ENCODE data around the gene ZFYVE26. TPM values are rescaled to one million over a fixed set of nuclear protein-coding genes. Genes with fewer than 3 reads are reported as not detected.
A peak's percentile ranks its signal among the peaks of the same experiment; 100 is the strongest.
"Not testable (repeated sequence)": the region's sequence is repeated elsewhere in the genome, so short reads cannot be mapped to it uniquely, and the experiment has no call there.

Gene ZFYVE26
- polyA plus RNA-seq, 4 donors, result 13.3 to 18.9 (median 15.2) TPM

- no peak for DNase-seq (ENCODE audit: low read depth in 4 of 4, low spot score in 3 of 4)
These were observed 56.5 kb downstream of the ZFYVE26 start for GRCh38 chr14:67759916-67760315.

DNA sequence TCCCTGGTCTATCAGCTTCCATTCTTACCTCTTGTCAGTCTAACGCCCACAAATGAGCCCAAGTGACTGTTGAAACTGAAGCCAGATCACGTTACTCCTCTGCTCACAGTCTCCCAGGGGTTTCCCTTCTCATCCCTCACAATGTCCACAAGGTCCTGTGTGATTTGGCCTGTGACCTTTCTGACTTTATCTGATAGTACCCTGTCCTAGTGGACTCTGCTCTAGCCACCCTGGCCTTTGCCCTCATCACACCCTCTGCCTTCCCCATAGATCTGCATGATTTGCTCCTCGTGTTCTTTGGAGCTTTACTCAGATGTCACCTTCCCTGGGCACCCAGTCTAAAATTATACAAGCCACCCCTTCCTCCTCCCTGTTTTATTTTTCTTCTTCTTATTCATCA is 59.2 kb downstream of the ZFYVE26 start:
- DNase-seq (ENCODE audit: low read depth in 4 of 4, low spot score in 3 of 4), result no peak

- no peak for DNase-seq (ENCODE audit: low read depth in 4 of 4, low spot score in 3 of 4)
These were observed 59.9 kb downstream of the ZFYVE26 start for GRCh38 chr14:67756496-67756895.

DNA sequence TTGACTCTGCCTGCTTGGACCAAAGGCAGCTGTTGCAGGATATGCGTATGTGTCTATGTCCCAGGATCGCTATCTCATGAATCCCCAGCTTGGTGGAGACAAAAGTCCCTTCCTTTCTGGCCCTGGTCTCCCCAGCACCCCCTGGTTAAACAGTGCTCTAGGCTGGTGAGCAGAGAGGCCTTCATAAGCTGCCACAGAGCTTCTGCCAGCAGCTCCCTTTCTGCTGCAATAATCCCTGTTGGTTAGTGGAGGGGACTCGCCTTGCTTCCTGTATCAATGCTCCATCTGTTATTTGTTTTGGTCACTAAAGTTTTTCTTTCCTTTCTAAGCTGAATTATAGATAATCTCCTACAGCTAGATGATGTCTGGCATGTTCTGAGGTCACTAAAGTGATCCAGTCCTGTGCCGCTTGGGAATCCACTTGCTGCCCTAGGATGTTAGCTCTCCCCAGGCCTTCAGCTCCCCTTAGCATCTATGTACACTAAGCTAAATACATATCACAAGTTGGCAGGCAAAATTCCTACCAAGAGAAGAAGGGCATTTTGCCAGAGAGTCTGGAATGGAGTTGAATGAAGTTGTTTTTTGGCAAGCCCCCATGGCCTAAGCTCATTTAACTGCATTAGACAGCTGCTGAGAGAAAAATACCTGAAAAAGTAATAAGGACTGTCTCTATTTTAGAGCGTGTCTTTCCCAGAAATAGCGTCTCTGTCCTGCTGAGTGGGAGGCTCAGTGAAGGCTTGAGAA is 66.9 kb downstream of the ZFYVE26 start:
- no peak for DNase-seq (ENCODE audit: low read depth in 4 of 4, low spot score in 3 of 4)

- DNase-seq (ENCODE audit: low read depth in 4 of 4, low spot score in 3 of 4), result no peak
These were observed 68.1 kb downstream of the ZFYVE26 start for GRCh38 chr14:67748312-67748711.

GRCh38 chr14:67746927-67747326 is 69.5 kb downstream of the ZFYVE26 start:
- DNase-seq (ENCODE audit: low read depth in 4 of 4, low spot score in 3 of 4), result no peak

DNA sequence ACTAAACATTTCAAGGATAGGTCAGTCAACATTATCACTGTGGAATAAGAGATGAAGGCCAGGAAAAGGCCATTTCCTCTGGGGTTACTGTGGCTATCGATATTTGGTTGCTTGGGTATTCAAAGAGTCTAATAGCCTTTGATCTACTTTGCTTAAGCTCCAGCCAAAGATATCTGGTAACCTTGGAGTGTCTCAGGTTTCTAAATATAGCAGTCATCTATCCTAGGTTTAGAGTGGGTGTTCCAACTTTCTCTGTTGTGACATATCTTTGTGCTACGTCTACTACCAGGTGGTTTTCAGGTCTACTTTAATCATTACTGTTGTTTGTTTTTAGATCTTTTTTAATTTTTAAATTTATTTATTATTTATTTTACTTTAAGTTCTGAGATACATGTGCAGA is 72.3 kb downstream of the ZFYVE26 start:
- DNase-seq (ENCODE audit: low read depth in 4 of 4, low spot score in 3 of 4), result no peak

- DNase-seq (ENCODE audit: low read depth in 4 of 4, low spot score in 3 of 4), result no peak
These were observed 77.5 kb downstream of the ZFYVE26 start for GRCh38 chr14:67738740-67739504.

GRCh38 chr14:67736771-67737170 is 79.6 kb downstream of the ZFYVE26 start:
- DNase-seq (ENCODE audit: low read depth in 4 of 4, low spot score in 3 of 4), result no peak

DNA sequence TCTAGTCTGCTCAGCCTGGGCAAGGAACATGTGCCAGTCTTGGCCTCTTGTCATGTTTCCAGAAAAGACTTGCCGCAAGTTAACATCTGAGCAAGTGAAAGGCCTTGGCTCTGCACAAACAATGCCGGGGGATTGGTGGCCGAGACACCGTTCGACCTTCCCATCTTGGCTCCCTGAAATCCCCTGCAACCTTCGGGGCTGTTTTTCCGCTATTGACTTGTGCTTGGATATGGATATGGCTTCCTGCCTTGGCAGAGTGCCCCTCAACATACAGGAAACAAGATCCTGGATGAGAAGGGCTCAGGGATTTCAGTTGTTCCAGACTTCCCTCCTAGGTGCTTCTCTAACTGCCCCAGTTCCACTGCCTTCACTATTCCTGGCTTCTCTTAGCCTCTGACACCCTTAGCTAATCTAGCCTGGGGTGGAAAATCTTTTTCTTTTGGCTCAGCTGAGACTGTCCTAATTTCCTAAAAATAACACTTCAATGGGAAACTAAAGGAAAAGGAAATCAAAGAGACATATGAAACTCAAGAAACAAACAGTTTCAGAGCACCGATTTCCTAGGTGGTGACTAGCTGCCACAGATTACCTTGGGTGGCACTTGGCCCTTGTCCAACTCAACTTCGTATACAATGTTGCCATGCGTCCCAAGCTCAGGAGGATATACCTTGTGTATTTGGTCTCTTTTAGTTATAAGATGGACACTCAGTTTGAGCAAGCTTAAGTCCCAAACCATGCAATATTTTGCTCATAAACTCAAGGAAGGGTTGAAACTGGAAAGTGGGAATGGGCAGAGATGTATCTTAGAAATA is 80.8 kb downstream of the ZFYVE26 start:
- no peak for DNase-seq (ENCODE audit: low read depth in 4 of 4, low spot score in 3 of 4)

- no peak for DNase-seq (ENCODE audit: low read depth in 4 of 4, low spot score in 3 of 4)
These were observed 81.7 kb downstream of the ZFYVE26 start for GRCh38 chr14:67734675-67735074.

DNA sequence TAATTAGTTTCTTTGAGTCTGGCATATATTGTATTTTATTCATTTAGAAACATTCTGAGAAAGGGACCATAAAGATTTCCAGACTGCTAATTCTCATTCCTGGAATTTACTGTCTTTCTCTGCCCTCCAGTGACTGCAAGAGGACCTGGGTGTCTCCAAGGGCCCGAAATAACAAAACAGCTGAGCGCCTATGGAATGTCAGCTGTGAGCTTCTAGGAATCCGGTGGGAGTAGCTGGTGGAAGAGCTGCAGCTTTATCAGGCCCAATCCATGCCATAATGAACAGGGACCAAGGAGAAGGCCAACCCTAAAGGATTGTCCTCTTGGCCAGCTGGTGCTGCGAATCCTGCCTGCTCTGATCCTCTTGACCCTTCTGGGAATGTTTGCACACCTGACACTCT is 82.8 kb downstream of the ZFYVE26 start:
- DNase-seq (ENCODE audit: low read depth in 4 of 4, low spot score in 3 of 4), result peak in 1 of 4 donors; percentile 24

- no peak for DNase-seq (ENCODE audit: low read depth in 4 of 4, low spot score in 3 of 4)
These were observed 87.1 kb downstream of the ZFYVE26 start for GRCh38 chr14:67729072-67729885.

- no peak for DNase-seq (ENCODE audit: low read depth in 4 of 4, low spot score in 3 of 4)
These were observed 88.1 kb downstream of the ZFYVE26 start for GRCh38 chr14:67728258-67728657.

DNA sequence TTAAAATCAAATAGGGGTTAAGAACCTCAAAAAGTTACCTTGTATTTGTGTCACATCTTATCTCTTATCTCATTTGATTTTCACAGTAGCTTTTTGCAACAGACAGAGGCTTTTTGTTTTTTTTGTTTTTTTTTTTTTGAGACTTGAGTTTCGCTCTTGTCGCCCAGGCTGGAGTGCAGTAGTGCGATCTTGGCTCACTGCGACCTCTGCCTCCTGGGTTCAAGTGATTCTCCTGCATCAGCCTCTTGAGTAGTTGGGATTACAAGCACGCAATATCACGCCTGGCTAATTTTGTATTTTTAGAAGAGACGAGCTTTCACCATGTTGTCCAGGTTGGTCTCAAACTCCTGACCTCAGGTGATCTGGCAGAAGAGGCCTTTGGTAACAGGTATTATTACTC is 89.0 kb downstream of the ZFYVE26 start:
- DNase-seq (ENCODE audit: low read depth in 4 of 4, low spot score in 3 of 4), result no peak

- no peak for DNase-seq (ENCODE audit: low read depth in 4 of 4, low spot score in 3 of 4)
These were observed 91.2 kb downstream of the ZFYVE26 start for GRCh38 chr14:67725171-67725570.

GRCh38 chr14:67722293-67722692 is 94.1 kb downstream of the ZFYVE26 start:
- DNase-seq (ENCODE audit: low read depth in 4 of 4, low spot score in 3 of 4), result no peak

DNA sequence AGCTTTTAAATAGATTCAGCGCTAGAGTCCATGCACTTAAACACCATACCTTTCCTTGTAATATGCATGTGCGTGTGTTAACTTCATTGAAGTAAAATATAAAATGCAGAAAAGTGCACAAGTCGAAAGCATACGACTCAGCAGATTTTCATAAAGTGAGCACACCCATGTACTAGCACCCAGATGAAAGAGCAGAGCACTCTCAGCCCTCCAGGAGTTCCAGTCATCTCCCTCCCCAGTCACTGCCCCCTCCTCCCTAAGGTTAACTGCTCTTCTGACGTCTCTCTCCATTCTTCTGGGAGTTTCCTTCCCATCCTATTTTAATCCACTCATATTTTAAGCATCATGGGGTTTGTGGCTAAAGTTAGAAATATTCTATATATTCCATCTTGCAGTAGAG is 94.5 kb downstream of the ZFYVE26 start:
- no peak for DNase-seq (ENCODE audit: low read depth in 4 of 4, low spot score in 3 of 4)

- DNase-seq (ENCODE audit: low read depth in 4 of 4, low spot score in 3 of 4), result no peak
These were observed 96.5 kb downstream of the ZFYVE26 start for GRCh38 chr14:67719866-67720265.

- not testable (repeated sequence) for DNase-seq (ENCODE audit: low read depth in 4 of 4, low spot score in 3 of 4)
These were observed 97.0 kb downstream of the ZFYVE26 start for GRCh38 chr14:67719385-67719784.
